DND-41 (cell line): ENCODE results near the gene KLHL28.

Experiments
- EZH2 ChIP-seq: IDR thresholded peaks from 3 replicates; pipeline ENCODE4 v1.6.1; 2012; ENCODE audit warnings: borderline replicate concordance, low read depth, mild to moderate bottlenecking, moderate library complexity, low read length, inconsistent platforms; ENCODE audit not compliant: severe bottlenecking
- TF ChIP-seq, protein P1 (sequence below): IDR thresholded peaks from 2 replicates; pipeline ENCODE4 v1.5.1; 2012; ENCODE audit warnings: borderline replicate concordance, low read length, moderate library complexity, mild to moderate bottlenecking; ENCODE audit not compliant: poor library complexity, severe bottlenecking; ENCODE audit errors: extremely low read depth

DNA sequence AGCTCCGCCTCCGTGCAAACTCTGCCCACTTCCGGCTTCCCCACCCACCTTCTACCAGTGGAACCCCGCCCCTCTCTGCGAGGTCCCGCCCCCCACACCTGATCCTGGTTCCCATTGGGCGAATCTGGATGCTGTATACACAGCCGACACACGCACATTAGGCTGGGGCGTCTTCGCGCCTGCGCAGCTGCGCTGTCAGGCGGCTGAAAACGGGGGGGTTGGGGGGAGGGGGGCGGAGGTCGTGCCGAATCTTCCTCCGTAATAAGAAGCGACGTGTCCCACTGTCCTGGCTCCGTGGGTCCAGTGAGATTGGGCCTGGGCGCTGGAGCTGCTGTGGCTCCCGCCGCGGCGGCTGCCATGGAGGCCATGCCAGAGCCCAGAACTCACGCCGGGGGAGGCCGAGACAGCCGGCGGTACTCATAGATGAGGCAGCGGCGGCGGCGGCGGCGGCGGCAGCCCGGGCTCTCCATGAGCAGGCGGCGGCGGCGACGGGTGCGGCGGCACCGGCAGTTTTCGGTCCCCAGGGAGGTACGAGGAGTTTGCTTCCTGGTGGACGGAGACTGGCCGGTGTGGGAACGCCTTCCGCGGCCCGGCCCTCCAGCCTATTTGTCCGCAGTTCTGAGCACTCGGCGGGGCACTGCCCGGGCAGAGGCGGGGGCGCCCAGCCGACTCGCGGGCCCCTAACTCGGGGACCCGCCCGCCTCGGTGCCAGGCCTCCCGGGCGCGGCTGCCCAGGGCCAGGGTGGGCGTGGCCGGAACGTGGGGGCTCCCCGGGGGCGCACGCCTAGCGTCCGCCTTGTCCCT is 64.5 kb downstream of the KLHL28 start:
- TF ChIP-seq, protein P1, sequence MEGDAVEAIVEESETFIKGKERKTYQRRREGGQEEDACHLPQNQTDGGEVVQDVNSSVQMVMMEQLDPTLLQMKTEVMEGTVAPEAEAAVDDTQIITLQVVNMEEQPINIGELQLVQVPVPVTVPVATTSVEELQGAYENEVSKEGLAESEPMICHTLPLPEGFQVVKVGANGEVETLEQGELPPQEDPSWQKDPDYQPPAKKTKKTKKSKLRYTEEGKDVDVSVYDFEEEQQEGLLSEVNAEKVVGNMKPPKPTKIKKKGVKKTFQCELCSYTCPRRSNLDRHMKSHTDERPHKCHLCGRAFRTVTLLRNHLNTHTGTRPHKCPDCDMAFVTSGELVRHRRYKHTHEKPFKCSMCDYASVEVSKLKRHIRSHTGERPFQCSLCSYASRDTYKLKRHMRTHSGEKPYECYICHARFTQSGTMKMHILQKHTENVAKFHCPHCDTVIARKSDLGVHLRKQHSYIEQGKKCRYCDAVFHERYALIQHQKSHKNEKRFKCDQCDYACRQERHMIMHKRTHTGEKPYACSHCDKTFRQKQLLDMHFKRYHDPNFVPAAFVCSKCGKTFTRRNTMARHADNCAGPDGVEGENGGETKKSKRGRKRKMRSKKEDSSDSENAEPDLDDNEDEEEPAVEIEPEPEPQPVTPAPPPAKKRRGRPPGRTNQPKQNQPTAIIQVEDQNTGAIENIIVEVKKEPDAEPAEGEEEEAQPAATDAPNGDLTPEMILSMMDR: no peak
- TF ChIP-seq EZH2: no peak
